SJCRH30 (cell line): ENCODE results near the gene NEU2. TPM values are rescaled to one million over a fixed set of nuclear protein-coding genes. Genes with fewer than 3 reads are reported as not detected.
"Not testable (repeated sequence)": the region's sequence is repeated elsewhere in the genome, so short reads cannot be mapped to it uniquely, and the experiment has no call there.

Experiments
- DNase-seq, 2 experiments: peaks; one replicate each; pipeline ENCODE4 v3.0.0-alpha.2; 2015 to 2020
- H3K27ac ChIP-seq: fragments of 250-450 bp; sonication (Bioruptor Pico); 2 replicates; pipeline ENCODE4 v1.5.1; 2020; ENCODE audit warnings: mild to moderate bottlenecking, moderate library complexity
- H3K27me3 ChIP-seq: fragments of 250-450 bp; sonication (Bioruptor Pico); 2 replicates; pipeline ENCODE4 v1.5.1; 2020; ENCODE audit warnings: mild to moderate bottlenecking, moderate library complexity
- H3K36me3 ChIP-seq: fragments of 250-450 bp; sonication (Bioruptor Pico); 2 replicates; pipeline ENCODE4 v1.5.1; 2020; ENCODE audit warnings: mild to moderate bottlenecking, moderate library complexity
- H3K4me1 ChIP-seq: fragments of 250-450 bp; sonication (Bioruptor Pico); 2 replicates; pipeline ENCODE4 v1.5.1; 2020; ENCODE audit warnings: mild to moderate bottlenecking, moderate library complexity
- H3K4me3 ChIP-seq: fragments of 250-450 bp; sonication (Bioruptor Pico); 2 replicates; pipeline ENCODE4 v1.5.1; 2020; ENCODE audit warnings: mild to moderate bottlenecking, moderate library complexity
- H3K9me3 ChIP-seq: fragments of 250-450 bp; sonication (Bioruptor Pico); replicated peaks from 2 replicates; pipeline ENCODE4 v1.5.1; 2020; ENCODE audit warnings: mild to moderate bottlenecking, moderate library complexity
- total RNA-seq: library from RNA; depleted of rRNA; stranded (reverse); fragments of >200 nt; shearing (Covaris generic); gene quantifications from 2 replicates; pipeline ENCODE4 v1.2.3, GENCODE V29; 2014

The NEU2 gene
- total RNA-seq, 1 experiment from 2014 or later = not detected

- no peak overlapping the region for H3K4me3 ChIP-seq
- H3K27me3 ChIP-seq = no peaks in the 10 kb centered on the region
- no peak for DNase-seq
- H3K9me3 ChIP-seq = no peaks in the 10 kb centered on the region
- no peak overlapping the region for H3K27ac ChIP-seq
- H3K36me3 ChIP-seq = no peaks in the 10 kb centered on the region
- H3K4me1 ChIP-seq = peaks cover 10% of the 10 kb centered on the region; the same call in 1 of the 2 replicates
These were observed 31.5 kb downstream of the NEU2 start for GRCh38 chr2:233063976-233064411.

GRCh38 chr2:233064530-233065199, 32.2 kb downstream of the NEU2 start:
- H3K4me1 ChIP-seq = peaks cover 10% of the 10 kb centered on the region; the same call in 1 of the 2 replicates
- no peaks in the 10 kb centered on the region for H3K9me3 ChIP-seq
- DNase-seq = no peak
- H3K4me3 ChIP-seq = no peak overlapping the region
- no peaks in the 10 kb centered on the region for H3K27me3 ChIP-seq
- H3K27ac ChIP-seq = no peak overlapping the region
- H3K36me3 ChIP-seq = no peaks in the 10 kb centered on the region

GRCh38 chr2:233065200-233065589, 32.7 kb downstream of the NEU2 start:
- DNase-seq, H3K4me3 ChIP-seq, H3K36me3 ChIP-seq, H3K27me3 ChIP-seq, H3K4me1 ChIP-seq, H3K27ac ChIP-seq, H3K9me3 ChIP-seq: not testable (repeated sequence)

GRCh38 chr2:233065954-233066470, 33.5 kb downstream of the NEU2 start:
- H3K4me3 ChIP-seq = no peak overlapping the region
- H3K27ac ChIP-seq = no peak overlapping the region
- H3K36me3 ChIP-seq = no peaks in the 10 kb centered on the region
- DNase-seq = no peak
- peaks cover 10% of the 10 kb centered on the region; the same call in 1 of the 2 replicates for H3K4me1 ChIP-seq
- H3K27me3 ChIP-seq = no peaks in the 10 kb centered on the region
- H3K9me3 ChIP-seq = no peaks in the 10 kb centered on the region

GRCh38 chr2:233068762-233069418, 36.4 kb downstream of the NEU2 start:
- Histone ChIP-seq H3K27me3 (no peaks in the 10 kb centered on the region), H3K36me3 (no peaks in the 10 kb centered on the region), H3K4me1 (no peaks in the 10 kb centered on the region), H3K9me3 (no peaks in the 10 kb centered on the region), H3K4me3 (no peak overlapping the region), H3K27ac (no peak overlapping the region)
- no peak for DNase-seq

DNA sequence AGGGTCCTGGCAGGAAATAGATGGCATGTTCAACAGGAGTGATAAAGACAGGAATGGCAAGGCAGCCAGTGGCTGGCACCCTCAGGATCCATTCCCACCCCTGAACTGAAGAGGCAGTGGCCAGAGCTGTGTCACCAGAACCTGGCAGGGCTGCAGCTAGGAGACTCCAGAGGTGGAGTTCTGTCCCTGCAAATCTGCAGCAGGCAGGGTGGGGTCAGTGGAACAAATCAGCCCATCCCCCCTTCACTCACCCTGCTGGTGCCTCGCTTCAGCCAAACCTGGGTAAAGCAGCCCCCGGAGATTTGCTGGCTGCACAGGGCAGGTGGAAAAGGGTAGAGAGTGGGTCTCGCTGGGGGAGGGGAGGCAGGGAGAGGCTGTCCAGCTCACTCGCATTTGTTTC, 40.4 kb downstream of the NEU2 start:
- H3K27me3 ChIP-seq = no peaks in the 10 kb centered on the region
- H3K9me3 ChIP-seq = no peaks in the 10 kb centered on the region
- H3K27ac ChIP-seq = no peak overlapping the region
- H3K4me3 ChIP-seq = no peak overlapping the region
- DNase-seq = no peak
- no peaks in the 10 kb centered on the region for H3K36me3 ChIP-seq
- H3K4me1 ChIP-seq = peaks cover 8% of the 10 kb centered on the region

GRCh38 chr2:233074106-233074505, 41.6 kb downstream of the NEU2 start:
- H3K36me3 ChIP-seq = no peaks in the 10 kb centered on the region
- no peaks in the 10 kb centered on the region for H3K27me3 ChIP-seq
- no peak overlapping the region for H3K4me3 ChIP-seq
- no peak for DNase-seq
- H3K9me3 ChIP-seq = no peaks in the 10 kb centered on the region
- H3K4me1 ChIP-seq = peaks cover 8% of the 10 kb centered on the region
- H3K27ac ChIP-seq = no peak overlapping the region

- Histone ChIP-seq H3K27me3 (no peaks in the 10 kb centered on the region), H3K36me3 (no peaks in the 10 kb centered on the region), H3K27ac (no peak overlapping the region), H3K4me1 (peaks cover 8% of the 10 kb centered on the region), H3K4me3 (no peak overlapping the region), H3K9me3 (no peaks in the 10 kb centered on the region)
- DNase-seq = no peak
These were observed 42.9 kb downstream of the NEU2 start for GRCh38 chr2:233075141-233075965.

GRCh38 chr2:233075966-233076339, 43.5 kb downstream of the NEU2 start:
- Histone ChIP-seq H3K4me1 (peaks cover 8% of the 10 kb centered on the region), H3K36me3 (no peaks in the 10 kb centered on the region), H3K9me3 (no peaks in the 10 kb centered on the region), H3K27me3 (no peaks in the 10 kb centered on the region), H3K27ac (no peak overlapping the region), H3K4me3 (no peak overlapping the region)
- no peak for DNase-seq

DNA sequence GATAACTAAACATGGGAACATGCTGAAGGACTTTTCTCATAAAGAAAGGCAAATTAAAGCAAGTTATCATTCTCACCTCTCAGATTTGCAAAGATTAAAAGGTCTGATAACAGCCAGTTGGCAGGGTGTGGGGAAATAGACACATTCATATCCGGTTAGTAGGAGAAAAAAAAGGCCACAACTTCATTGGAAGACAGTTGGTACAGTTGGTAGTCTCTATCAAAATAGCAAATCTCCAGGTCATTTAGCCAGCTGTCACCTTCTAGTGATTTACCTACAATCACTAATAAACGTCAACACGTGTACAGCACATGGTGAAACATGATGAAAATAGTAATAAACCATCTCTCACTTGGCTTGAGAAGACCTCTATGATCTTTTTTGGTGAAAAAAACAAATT, 44.3 kb downstream of the NEU2 start:
- H3K27ac ChIP-seq = no peak overlapping the region
- DNase-seq = no peak
- H3K4me3 ChIP-seq = no peak overlapping the region
- H3K9me3 ChIP-seq = no peaks in the 10 kb centered on the region
- no peaks in the 10 kb centered on the region for H3K36me3 ChIP-seq
- H3K27me3 ChIP-seq = no peaks in the 10 kb centered on the region
- H3K4me1 ChIP-seq = peaks cover 8% of the 10 kb centered on the region

DNA sequence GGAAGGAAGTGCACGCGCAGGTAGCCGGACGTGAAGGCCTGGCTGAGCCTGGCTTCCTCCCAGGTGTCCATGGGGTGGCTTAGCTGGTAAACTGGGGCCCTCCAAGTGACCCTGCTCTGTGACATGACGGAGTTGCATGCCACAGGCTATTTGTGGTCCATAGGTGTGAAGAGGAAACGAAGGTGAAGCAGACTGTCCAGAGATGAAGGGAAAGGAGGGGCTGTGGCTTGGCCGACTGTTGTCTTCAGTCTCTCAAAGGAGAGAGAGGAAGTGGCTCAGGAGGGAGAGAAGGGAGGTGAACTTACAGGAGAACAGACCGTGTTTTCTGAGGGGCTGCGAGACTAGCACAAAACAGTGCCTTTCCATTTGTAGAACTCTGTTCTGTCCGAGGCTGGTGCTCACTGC, 47.0 kb downstream of the NEU2 start:
- no peak for DNase-seq
- H3K4me1 ChIP-seq = peaks cover 15% of the 10 kb centered on the region
- no peaks in the 10 kb centered on the region for H3K27me3 ChIP-seq
- H3K4me3 ChIP-seq = no peak overlapping the region
- no peaks in the 10 kb centered on the region for H3K36me3 ChIP-seq
- H3K9me3 ChIP-seq = no peaks in the 10 kb centered on the region
- no peak overlapping the region for H3K27ac ChIP-seq

- no peaks in the 10 kb centered on the region for H3K9me3 ChIP-seq
- DNase-seq = no peak
- no peaks in the 10 kb centered on the region for H3K27me3 ChIP-seq
- no peak overlapping the region for H3K27ac ChIP-seq
- H3K4me1 ChIP-seq = peaks cover 15% of the 10 kb centered on the region
- H3K36me3 ChIP-seq = no peaks in the 10 kb centered on the region
- H3K4me3 ChIP-seq = no peak overlapping the region
These were observed 47.7 kb downstream of the NEU2 start for GRCh38 chr2:233079953-233080835.

DNA sequence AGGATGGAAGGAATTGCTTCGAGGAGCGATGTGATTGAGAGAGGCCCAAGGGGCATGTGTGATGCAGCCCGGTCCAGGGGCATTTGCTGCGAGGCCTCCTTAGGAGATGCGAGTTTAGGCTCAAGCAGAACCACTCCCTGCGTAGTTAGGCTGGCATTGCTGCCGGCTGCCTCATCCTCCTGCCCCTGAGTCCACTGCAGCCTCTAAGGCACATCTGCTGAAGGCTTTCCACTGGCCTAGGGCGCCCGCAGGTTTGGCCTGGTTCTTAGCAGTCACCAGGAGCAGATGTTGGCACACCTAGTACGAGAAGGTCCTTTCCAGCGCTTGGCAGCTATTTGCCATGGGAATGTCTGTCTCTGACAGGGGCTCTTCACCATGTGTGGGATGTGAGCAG, 48.4 kb downstream of the NEU2 start:
- H3K27me3 ChIP-seq = no peaks in the 10 kb centered on the region
- H3K4me3 ChIP-seq = no peak overlapping the region
- H3K4me1 ChIP-seq = peaks cover 15% of the 10 kb centered on the region
- DNase-seq = no peak
- no peaks in the 10 kb centered on the region for H3K9me3 ChIP-seq
- H3K27ac ChIP-seq = no peak overlapping the region
- no peaks in the 10 kb centered on the region for H3K36me3 ChIP-seq

DNA sequence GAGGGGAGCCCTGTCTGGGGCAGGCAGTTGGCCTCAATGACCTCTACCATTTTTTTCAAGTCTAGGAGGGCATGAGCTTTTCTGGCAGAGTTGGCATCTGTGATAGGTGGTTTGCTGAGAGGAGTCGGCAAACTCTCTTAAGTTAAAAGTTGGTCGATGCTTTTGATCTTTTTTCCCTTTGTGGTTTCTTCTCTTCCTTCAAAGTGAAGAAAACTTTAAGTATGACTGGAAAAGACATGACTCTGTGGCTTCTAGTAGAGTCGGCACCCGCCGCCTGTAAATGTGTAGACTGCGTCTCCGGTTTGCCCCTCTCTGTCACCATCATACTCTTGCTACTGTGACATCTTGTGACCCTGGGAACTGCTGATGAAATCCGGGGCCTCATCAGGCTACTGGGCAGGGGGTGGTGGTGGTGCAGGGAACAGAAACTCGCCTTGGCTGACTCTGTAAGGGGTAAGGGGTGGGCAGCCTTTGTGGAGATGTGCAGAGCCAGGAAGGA, 48.8 kb downstream of the NEU2 start:
- H3K36me3 ChIP-seq = no peaks in the 10 kb centered on the region

More for the DNA sequence above, 48.8 kb downstream of the NEU2 start:
- H3K4me1 ChIP-seq = peaks cover 14% of the 10 kb centered on the region
- H3K27me3 ChIP-seq = no peaks in the 10 kb centered on the region
- no peak overlapping the region for H3K4me3 ChIP-seq
- H3K27ac ChIP-seq = no peak overlapping the region
- no peaks in the 10 kb centered on the region for H3K9me3 ChIP-seq
- no peak for DNase-seq
